ENCODE data around the gene SEPTIN6. TPM values are rescaled to one million over a fixed set of nuclear protein-coding genes. Genes with fewer than 3 reads are reported as not detected.

SEPTIN6 gene
- total RNA-seq, 6 experiments from 2014 or later, result 12.7 to 25.6 (median 19.6) TPM

GRCh38 chrX:119693996-119694451 is 1.1 kb upstream of the SEPTIN6 start:
- Histone ChIP-seq H3K4me1 (no peaks in the 10 kb centered on the region), H3K4me3 (peak overlapping the region in 1 of 3 donors; percentile 66), H3K9me3 (no peaks in the 10 kb centered on the region), H3K27me3 (no peaks in the 10 kb centered on the region), H3K36me3 (no peaks in the 10 kb centered on the region), H3K27ac (no peak overlapping the region)
- TF ChIP-seq, protein P1, sequence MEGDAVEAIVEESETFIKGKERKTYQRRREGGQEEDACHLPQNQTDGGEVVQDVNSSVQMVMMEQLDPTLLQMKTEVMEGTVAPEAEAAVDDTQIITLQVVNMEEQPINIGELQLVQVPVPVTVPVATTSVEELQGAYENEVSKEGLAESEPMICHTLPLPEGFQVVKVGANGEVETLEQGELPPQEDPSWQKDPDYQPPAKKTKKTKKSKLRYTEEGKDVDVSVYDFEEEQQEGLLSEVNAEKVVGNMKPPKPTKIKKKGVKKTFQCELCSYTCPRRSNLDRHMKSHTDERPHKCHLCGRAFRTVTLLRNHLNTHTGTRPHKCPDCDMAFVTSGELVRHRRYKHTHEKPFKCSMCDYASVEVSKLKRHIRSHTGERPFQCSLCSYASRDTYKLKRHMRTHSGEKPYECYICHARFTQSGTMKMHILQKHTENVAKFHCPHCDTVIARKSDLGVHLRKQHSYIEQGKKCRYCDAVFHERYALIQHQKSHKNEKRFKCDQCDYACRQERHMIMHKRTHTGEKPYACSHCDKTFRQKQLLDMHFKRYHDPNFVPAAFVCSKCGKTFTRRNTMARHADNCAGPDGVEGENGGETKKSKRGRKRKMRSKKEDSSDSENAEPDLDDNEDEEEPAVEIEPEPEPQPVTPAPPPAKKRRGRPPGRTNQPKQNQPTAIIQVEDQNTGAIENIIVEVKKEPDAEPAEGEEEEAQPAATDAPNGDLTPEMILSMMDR (IDR thresholded peaks at IDR 0.05), result no peak
- no peak for TF ChIP-seq POLR2A (IDR thresholded peaks at IDR 0.05)
- ATAC-seq (no peak), DNase-seq (no peak)
- intact Hi-C loops (cut with DNase I), result no loop called here
- WGBS (ENCODE audit: insufficient coverage, low coverage, low lambda C conversion rate, missing lambda C conversion rate), result 44% methylated on average over 5 of the region's 23 CpGs

DNA sequence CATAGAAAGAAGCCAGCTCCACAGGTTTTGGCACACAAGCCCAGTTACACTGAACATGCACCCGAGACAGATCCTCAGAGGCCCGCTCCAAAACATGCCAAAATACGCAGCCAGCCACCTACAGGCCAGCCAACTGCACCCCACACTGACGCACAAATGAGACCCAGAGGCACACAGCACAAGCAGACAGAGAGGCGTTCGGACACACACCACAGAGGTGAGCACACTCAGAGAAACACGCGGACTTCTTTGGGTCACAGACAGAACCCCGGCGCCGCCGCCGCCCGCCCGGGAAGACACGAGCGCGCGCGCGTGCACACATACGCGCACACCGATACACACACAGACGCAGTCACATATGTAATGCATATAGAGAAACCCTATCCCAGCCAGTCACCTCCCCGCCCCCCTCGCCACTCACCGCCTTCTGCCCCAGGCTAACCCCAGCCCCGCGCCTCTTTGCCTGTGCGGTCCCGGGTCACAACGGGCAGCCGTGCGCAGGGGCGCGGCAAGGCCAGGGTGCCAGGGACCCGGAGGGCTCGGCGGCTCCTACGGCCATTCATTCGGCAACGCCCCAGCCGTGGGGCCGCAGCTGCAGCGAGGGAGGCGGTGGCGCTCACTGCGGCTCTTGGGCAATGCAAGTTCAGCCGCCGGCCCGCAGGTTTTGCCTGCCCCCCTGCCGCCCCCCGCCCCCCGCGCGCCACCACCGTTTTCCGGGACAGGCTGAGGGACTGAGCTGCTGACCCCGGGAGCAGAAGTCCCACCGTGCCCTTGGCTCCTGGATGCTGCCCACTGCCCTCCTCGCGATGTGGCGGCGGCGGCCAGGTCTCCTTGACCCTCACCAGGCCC is 553 bp downstream of the SEPTIN6 start:
- Histone ChIP-seq H3K4me1 (peaks cover 0 to 4% (median 0%) of the 10 kb centered on the region in 4 donors), H3K9me3 (no peaks in the 10 kb centered on the region), H3K27ac (peak overlapping the region; percentile 49 to 88 (median 86)), H3K27me3 (no peaks in the 10 kb centered on the region), H3K4me3 (peak overlapping the region; percentile 63 to 68 (median 66)), H3K36me3 (no peaks in the 10 kb centered on the region)
- intact Hi-C loops (cut with DNase I), result no loop called here
- peak; percentile 46 for TF ChIP-seq POLR2A (IDR thresholded peaks at IDR 0.05)
- TF ChIP-seq, protein P1 (IDR thresholded peaks at IDR 0.05), result no peak
- DNase-seq (peak; percentile 52 to 78 (median 68)), ATAC-seq (peak; percentile 51 to 67 (median 66))
- WGBS (ENCODE audit: insufficient coverage, low coverage, low lambda C conversion rate, missing lambda C conversion rate), result 7% methylated on average over 18 of the region's 66 CpGs

DNA sequence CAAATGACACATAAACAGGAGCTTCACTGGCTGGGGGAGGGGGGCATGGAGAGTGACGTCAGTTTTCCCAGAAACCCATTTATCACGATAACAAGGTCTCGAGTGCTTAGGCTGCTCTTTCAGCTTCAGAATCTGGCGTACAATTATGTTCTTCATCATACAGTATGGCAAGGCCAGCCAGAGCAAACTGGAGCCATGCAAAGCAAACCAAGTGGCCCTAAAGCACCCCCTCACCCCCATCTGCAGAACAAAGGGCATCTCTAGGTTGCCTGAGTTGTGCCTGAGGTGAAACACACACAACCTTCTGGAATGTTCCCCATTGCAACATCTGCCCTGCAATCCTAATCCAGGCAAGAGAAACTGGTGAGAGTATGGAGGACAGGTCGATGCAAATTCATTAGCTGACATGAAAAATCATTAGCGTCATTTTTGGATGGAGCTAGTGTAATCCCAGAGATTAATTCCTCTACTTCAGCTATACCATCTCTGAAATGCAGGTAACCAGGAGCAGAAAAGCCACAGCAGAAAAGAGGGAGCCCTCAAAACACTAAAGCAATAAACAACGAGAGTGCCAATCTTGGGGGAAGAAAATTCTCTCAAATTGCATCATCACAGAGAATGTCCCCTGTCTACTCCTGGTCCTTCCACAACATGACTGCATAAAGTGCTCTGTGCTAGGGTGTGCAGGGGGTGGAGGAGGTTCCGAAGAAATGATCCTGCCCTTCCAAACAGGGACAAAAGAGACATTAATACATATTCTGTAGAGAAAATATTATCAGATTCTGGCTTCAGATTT is 1.8 kb downstream of the SEPTIN6 start:
- Histone ChIP-seq H3K4me3 (peak overlapping the region in 1 of 3 donors; percentile 66), H3K27ac (peak overlapping the region; percentile 33 to 88 (median 86)), H3K4me1 (peaks cover 0 to 5% (median 0%) of the 10 kb centered on the region in 4 donors), H3K27me3 (no peaks in the 10 kb centered on the region), H3K36me3 (no peaks in the 10 kb centered on the region), H3K9me3 (no peaks in the 10 kb centered on the region)
- TF ChIP-seq, protein P1 (IDR thresholded peaks at IDR 0.05), result no peak
- TF ChIP-seq POLR2A (IDR thresholded peaks at IDR 0.05), result no peak
- intact Hi-C loops (cut with DNase I), result no loop called here
- ATAC-seq (peak; percentile 33 to 53 (median 40)), DNase-seq (peak in 2 of 3 donors; percentile 30 to 72)
- 31% methylated on average over 8 of the region's 8 CpGs for WGBS (ENCODE audit: insufficient coverage, low coverage, low lambda C conversion rate, missing lambda C conversion rate)

- Histone ChIP-seq H3K27me3 (no peaks in the 10 kb centered on the region), H3K4me3 (no peak overlapping the region), H3K27ac (no peak overlapping the region), H3K36me3 (no peaks in the 10 kb centered on the region), H3K9me3 (no peaks in the 10 kb centered on the region), H3K4me1 (peaks cover 0 to 5% (median 0%) of the 10 kb centered on the region in 4 donors)
- DNase-seq (no peak), ATAC-seq (no peak)
- no peak for TF ChIP-seq POLR2A (IDR thresholded peaks at IDR 0.05)
- WGBS (ENCODE audit: insufficient coverage, low coverage, low lambda C conversion rate, missing lambda C conversion rate), result 40% methylated on average over 2 of the region's 4 CpGs
- intact Hi-C loops (cut with DNase I), result no loop called here
Observed at GRCh38 chrX:119688911-119689321, 4.1 kb downstream of the SEPTIN6 start.

All from right lobe of liver (tissue), 6 donors.